Measurements from ENCODE around the gene ZNF69.
"Not testable (repeated sequence)": the region's sequence is repeated elsewhere in the genome, so short reads cannot be mapped to it uniquely, and the experiment has no call there.

ZNF69 gene

DNA sequence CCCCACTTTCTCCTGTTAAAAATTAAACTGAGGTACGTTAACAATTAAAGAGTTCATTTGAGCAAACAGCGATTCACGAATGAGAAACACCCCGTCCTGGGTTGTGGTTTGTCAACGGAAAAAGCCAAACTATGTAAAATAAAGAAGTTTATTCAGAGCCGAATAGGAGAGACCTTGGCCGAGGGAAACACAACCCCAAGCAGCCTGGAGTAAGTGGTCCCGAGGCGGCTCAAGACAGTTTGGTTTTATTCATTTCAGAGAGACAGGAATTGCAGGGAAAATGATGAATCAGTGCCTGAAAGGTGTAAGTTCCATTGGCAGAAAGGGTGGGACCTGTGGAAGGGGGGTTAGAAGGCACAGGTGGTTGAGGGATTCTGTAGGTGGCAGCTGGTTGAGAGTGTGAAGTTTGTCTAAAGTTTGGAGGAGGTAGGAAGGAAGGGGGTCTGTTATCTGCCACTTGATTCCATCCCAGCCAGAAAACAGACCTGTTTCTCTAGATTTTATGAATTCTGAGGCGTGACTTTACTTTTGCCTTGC is 38.1 kb downstream of the ZNF69 start:
- not testable (repeated sequence) for H2BK12ac ChIP-seq (ENCODE audit: low read length); H3K4me1 ChIP-seq (ENCODE audit: control insufficient read depth in 1 of 2, insufficient read depth in 2 of 2, low read length in 2 of 2); H3K79me1 ChIP-seq (ENCODE audit: low read length); H2AK5ac ChIP-seq (ENCODE audit: low read length); H3K79me2 ChIP-seq (ENCODE audit: control insufficient read depth, insufficient read depth, low read length, poor library complexity); H3K36me3 ChIP-seq (ENCODE audit: control insufficient read depth in 1 of 2, insufficient read depth in 2 of 2, low read length in 2 of 2); H3K9me3 ChIP-seq (ENCODE audit: insufficient read depth, low read depth, low read length); H2BK120ac ChIP-seq (ENCODE audit: insufficient read depth, low read length, poor library complexity); H3K27me3 ChIP-seq (ENCODE audit: insufficient read depth, low read length); H3K23ac ChIP-seq (ENCODE audit: low read length)
- Histone ChIP-seq H3K27ac (ENCODE audit: low read depth, low read length) (peak overlapping the region; percentile 82), H4K91ac (ENCODE audit: low read depth, low read length) (peak overlapping the region; percentile 88), H3K4me3 (ENCODE audit: low read depth, low read length) (peak overlapping the region; percentile 85), H2BK5ac (ENCODE audit: low read depth, low read length, poor library complexity) (peak overlapping the region; percentile 62), H3K9ac (ENCODE audit: low read length) (peak overlapping the region; percentile 91), H4K12ac (ENCODE audit: low read depth, low read length) (peak overlapping the region; percentile 76), H3K14ac (ENCODE audit: low read length) (peak overlapping the region; percentile 82), H3K4ac (ENCODE audit: low read depth, low read length) (peak overlapping the region; percentile 55), H2AFZ (ENCODE audit: insufficient read depth, low read length, poor library complexity) (peak overlapping the region; percentile 57), H4K8ac (ENCODE audit: low read depth, low read length) (peak overlapping the region; percentile 85), H3K4me2 (ENCODE audit: low read length) (peak overlapping the region; percentile 100), H3K18ac (ENCODE audit: low read length) (peak overlapping the region; percentile 82)
- DNase-seq, result peak in 1 of 2 donors; percentile 71
- WGBS (ENCODE audit: extremely low coverage, insufficient coverage, insufficient read length), result no CpG with 5 or more reads among the region's 10 CpGs

- Histone ChIP-seq H3K4me3 (ENCODE audit: low read depth, low read length) (no peak overlapping the region), H2AFZ (ENCODE audit: insufficient read depth, low read length, poor library complexity) (no peak overlapping the region), H3K14ac (ENCODE audit: low read length) (no peak overlapping the region), H3K27ac (ENCODE audit: low read depth, low read length) (no peak overlapping the region), H3K18ac (ENCODE audit: low read length) (no peak overlapping the region), H2BK12ac (ENCODE audit: low read length) (no peak overlapping the region), H3K4me2 (ENCODE audit: low read length) (no peak overlapping the region), H3K4me1 (ENCODE audit: control insufficient read depth in 1 of 2, insufficient read depth in 2 of 2, low read length in 2 of 2) (peaks cover 0 to 7% of the 10 kb centered on the region in 2 experiments), H3K27me3 (ENCODE audit: insufficient read depth, low read length) (no peaks in the 10 kb centered on the region), H3K4ac (ENCODE audit: low read depth, low read length) (no peak overlapping the region), H2AK5ac (ENCODE audit: low read length) (no peak overlapping the region), H2BK5ac (ENCODE audit: low read depth, low read length, poor library complexity) (no peak overlapping the region), H4K91ac (ENCODE audit: low read depth, low read length) (no peak overlapping the region), H3K9ac (ENCODE audit: low read length) (no peak overlapping the region), H2BK120ac (ENCODE audit: insufficient read depth, low read length, poor library complexity) (no peak overlapping the region), H4K8ac (ENCODE audit: low read depth, low read length) (no peak overlapping the region), H3K9me3 (ENCODE audit: insufficient read depth, low read depth, low read length) (no peaks in the 10 kb centered on the region), H3K79me1 (ENCODE audit: low read length) (peaks cover 6% of the 10 kb centered on the region), H3K79me2 (ENCODE audit: control insufficient read depth, insufficient read depth, low read length, poor library complexity) (peaks cover 5% of the 10 kb centered on the region), H4K12ac (ENCODE audit: low read depth, low read length) (no peak overlapping the region), H3K23ac (ENCODE audit: low read length) (no peak overlapping the region), H3K36me3 (ENCODE audit: control insufficient read depth in 1 of 2, insufficient read depth in 2 of 2, low read length in 2 of 2) (peaks cover 0 to 6% of the 10 kb centered on the region in 2 experiments)
- no peak for DNase-seq
- no CpG with 5 or more reads among the region's 3 CpGs for WGBS (ENCODE audit: extremely low coverage, insufficient coverage, insufficient read length)
Measured at GRCh38 chr19:11927227-11927626, 39.6 kb downstream of the ZNF69 start.

GRCh38 chr19:11931051-11931450 is 43.5 kb downstream of the ZNF69 start:
- no peak overlapping the region for H2BK12ac ChIP-seq (ENCODE audit: low read length)
- H3K14ac ChIP-seq (ENCODE audit: low read length), result no peak overlapping the region
- H3K36me3 ChIP-seq (ENCODE audit: control insufficient read depth in 1 of 2, insufficient read depth in 2 of 2, low read length in 2 of 2), result peaks cover 0 to 14% of the 10 kb centered on the region in 2 experiments
- H2BK5ac ChIP-seq (ENCODE audit: low read depth, low read length, poor library complexity), result no peak overlapping the region
- no peak overlapping the region for H3K27ac ChIP-seq (ENCODE audit: low read depth, low read length)
- no peak overlapping the region for H3K23ac ChIP-seq (ENCODE audit: low read length)
- H3K4ac ChIP-seq (ENCODE audit: low read depth, low read length), result no peak overlapping the region
- H3K9ac ChIP-seq (ENCODE audit: low read length), result no peak overlapping the region
- no peak overlapping the region for H2AK5ac ChIP-seq (ENCODE audit: low read length)
- no CpG with 5 or more reads among the region's 3 CpGs for WGBS (ENCODE audit: extremely low coverage, insufficient coverage, insufficient read length)
- no peak overlapping the region for H3K4me2 ChIP-seq (ENCODE audit: low read length)
- no peak overlapping the region for H4K91ac ChIP-seq (ENCODE audit: low read depth, low read length)
- H4K8ac ChIP-seq (ENCODE audit: low read depth, low read length), result no peak overlapping the region
- H3K4me3 ChIP-seq (ENCODE audit: low read depth, low read length), result no peak overlapping the region
- H3K9me3 ChIP-seq (ENCODE audit: insufficient read depth, low read depth, low read length), result no peaks in the 10 kb centered on the region
- H3K79me2 ChIP-seq (ENCODE audit: control insufficient read depth, insufficient read depth, low read length, poor library complexity), result no peaks in the 10 kb centered on the region
- H3K27me3 ChIP-seq (ENCODE audit: insufficient read depth, low read length), result no peaks in the 10 kb centered on the region
- H2BK120ac ChIP-seq (ENCODE audit: insufficient read depth, low read length, poor library complexity), result no peak overlapping the region
- no peak for DNase-seq
- no peak overlapping the region for H3K18ac ChIP-seq (ENCODE audit: low read length)
- no peak overlapping the region for H2AFZ ChIP-seq (ENCODE audit: insufficient read depth, low read length, poor library complexity)
- no peaks in the 10 kb centered on the region for H3K79me1 ChIP-seq (ENCODE audit: low read length)
- H3K4me1 ChIP-seq (ENCODE audit: control insufficient read depth in 1 of 2, insufficient read depth in 2 of 2, low read length in 2 of 2), result no peaks in the 10 kb centered on the region
- no peak overlapping the region for H4K12ac ChIP-seq (ENCODE audit: low read depth, low read length)

- no peak overlapping the region for H3K23ac ChIP-seq (ENCODE audit: low read length)
- H2BK120ac ChIP-seq (ENCODE audit: insufficient read depth, low read length, poor library complexity), result no peak overlapping the region
- no peak overlapping the region for H3K18ac ChIP-seq (ENCODE audit: low read length)
- no peak overlapping the region for H4K91ac ChIP-seq (ENCODE audit: low read depth, low read length)
- H3K4ac ChIP-seq (ENCODE audit: low read depth, low read length), result no peak overlapping the region
- H3K79me1 ChIP-seq (ENCODE audit: low read length), result no peaks in the 10 kb centered on the region
- WGBS (ENCODE audit: extremely low coverage, insufficient coverage, insufficient read length), result no CpG with 5 or more reads among the region's 3 CpGs
- H3K14ac ChIP-seq (ENCODE audit: low read length), result no peak overlapping the region
- no peaks in the 10 kb centered on the region for H3K27me3 ChIP-seq (ENCODE audit: insufficient read depth, low read length)
- no peaks in the 10 kb centered on the region for H3K9me3 ChIP-seq (ENCODE audit: insufficient read depth, low read depth, low read length)
- H3K4me2 ChIP-seq (ENCODE audit: low read length), result no peak overlapping the region
- H4K8ac ChIP-seq (ENCODE audit: low read depth, low read length), result no peak overlapping the region
- H2BK12ac ChIP-seq (ENCODE audit: low read length), result no peak overlapping the region
- no peak overlapping the region for H3K9ac ChIP-seq (ENCODE audit: low read length)
- no peak overlapping the region for H2AK5ac ChIP-seq (ENCODE audit: low read length)
- DNase-seq, result no peak
- H3K4me3 ChIP-seq (ENCODE audit: low read depth, low read length), result no peak overlapping the region
- H4K12ac ChIP-seq (ENCODE audit: low read depth, low read length), result no peak overlapping the region
- no peak overlapping the region for H2BK5ac ChIP-seq (ENCODE audit: low read depth, low read length, poor library complexity)
- H3K4me1 ChIP-seq (ENCODE audit: control insufficient read depth in 1 of 2, insufficient read depth in 2 of 2, low read length in 2 of 2), result no peaks in the 10 kb centered on the region
- H3K27ac ChIP-seq (ENCODE audit: low read depth, low read length), result no peak overlapping the region
- H2AFZ ChIP-seq (ENCODE audit: insufficient read depth, low read length, poor library complexity), result no peak overlapping the region
- H3K79me2 ChIP-seq (ENCODE audit: control insufficient read depth, insufficient read depth, low read length, poor library complexity), result no peaks in the 10 kb centered on the region
- peaks cover 0 to 14% of the 10 kb centered on the region in 2 experiments for H3K36me3 ChIP-seq (ENCODE audit: control insufficient read depth in 1 of 2, insufficient read depth in 2 of 2, low read length in 2 of 2)
Measured at GRCh38 chr19:11931513-11931912, 43.9 kb downstream of the ZNF69 start.

All from trophoblast cell (in vitro differentiated cells and primary cell).